Measurements from ENCODE around the gene TTLL11. TPM values are rescaled to one million over a fixed set of nuclear protein-coding genes. Genes with fewer than 3 reads are reported as not detected.

The TTLL11 gene
- polyA plus RNA-seq, 1 donor from 2014 or later = 8.0 TPM

- no peak overlapping the region for H3K27ac ChIP-seq (ENCODE audit: low read length)
- no peak overlapping the region for H3K4me3 ChIP-seq (ENCODE audit: low read length)
- no peaks in the 10 kb centered on the region for H3K27me3 ChIP-seq (ENCODE audit: insufficient read depth, low read depth, low read length)
- no peaks in the 10 kb centered on the region for H3K36me3 ChIP-seq (ENCODE audit: insufficient read depth, low read length)
- no peak overlapping the region for H2AFZ ChIP-seq (ENCODE audit: low read depth, low read length)
- no peaks in the 10 kb centered on the region for H4K20me1 ChIP-seq (ENCODE audit: insufficient read depth)
- H3K9ac ChIP-seq (ENCODE audit: low read length) = no peak overlapping the region
- no peaks in the 10 kb centered on the region for H3K9me2 ChIP-seq (ENCODE audit: insufficient read depth, low read length)
- H3K4me2 ChIP-seq (ENCODE audit: low read length) = no peak overlapping the region
- H3F3A ChIP-seq (ENCODE audit: insufficient read depth, low read length, poor library complexity, severe bottlenecking) = no peaks in the 10 kb centered on the region
- TF ChIP-seq CTCF (IDR thresholded peaks at IDR 0.05; ENCODE audit: poor library complexity, severe bottlenecking) (no peak), EZH2 (IDR thresholded peaks at IDR 0.05; ENCODE audit: borderline replicate concordance, insufficient read depth, low read length, poor library complexity, severe bottlenecking) (no peak), SMC3 (conservative IDR thresholded peaks at IDR 0.05; ENCODE audit: poor library complexity) (no peak), EP300 (conservative IDR thresholded peaks at IDR 0.05; ENCODE audit: poor library complexity, severe bottlenecking) (no peak), RAD21 (conservative IDR thresholded peaks at IDR 0.05) (no peak), MXI1 (conservative IDR thresholded peaks at IDR 0.05; ENCODE audit: poor library complexity, severe bottlenecking) (no peak), POLR2AphosphoS5 (IDR thresholded peaks at IDR 0.05) (no peak), REST (IDR thresholded peaks at IDR 0.05; ENCODE audit: borderline replicate concordance) (no peak), TAF1 (IDR thresholded peaks at IDR 0.05; ENCODE audit: low read depth) (no peak)
- no peaks in the 10 kb centered on the region for H3K9me3 ChIP-seq (ENCODE audit: low read length)
- no peaks in the 10 kb centered on the region for H3K79me2 ChIP-seq (replicated peaks; ENCODE audit: insufficient read depth, low read length)
Observed at GRCh38 chr9:121995997-121996396, 97.1 kb downstream of the TTLL11 start.

GRCh38 chr9:121992571-121993212 lies 100.4 kb downstream of the TTLL11 start:
- Histone ChIP-seq H3F3A (ENCODE audit: insufficient read depth, low read length, poor library complexity, severe bottlenecking) (no peaks in the 10 kb centered on the region), H3K27ac (ENCODE audit: low read length) (no peak overlapping the region), H3K79me2 (replicated peaks; ENCODE audit: insufficient read depth, low read length) (no peaks in the 10 kb centered on the region), H3K27me3 (ENCODE audit: insufficient read depth, low read depth, low read length) (no peaks in the 10 kb centered on the region), H3K4me2 (ENCODE audit: low read length) (no peak overlapping the region), H3K9me2 (ENCODE audit: insufficient read depth, low read length) (no peaks in the 10 kb centered on the region), H3K36me3 (ENCODE audit: insufficient read depth, low read length) (no peaks in the 10 kb centered on the region), H4K20me1 (ENCODE audit: insufficient read depth) (no peaks in the 10 kb centered on the region), H2AFZ (ENCODE audit: low read depth, low read length) (no peak overlapping the region), H3K9me3 (ENCODE audit: low read length) (no peaks in the 10 kb centered on the region), H3K4me3 (ENCODE audit: low read length) (no peak overlapping the region), H3K9ac (ENCODE audit: low read length) (no peak overlapping the region)
- TF ChIP-seq SMC3 (conservative IDR thresholded peaks at IDR 0.05; ENCODE audit: poor library complexity) (peak; percentile 96), POLR2AphosphoS5 (IDR thresholded peaks at IDR 0.05) (no peak), CTCF (IDR thresholded peaks at IDR 0.05; ENCODE audit: poor library complexity, severe bottlenecking) (peak; percentile 93), MXI1 (conservative IDR thresholded peaks at IDR 0.05; ENCODE audit: poor library complexity, severe bottlenecking) (no peak), RAD21 (conservative IDR thresholded peaks at IDR 0.05) (peak; percentile 95), EP300 (conservative IDR thresholded peaks at IDR 0.05; ENCODE audit: poor library complexity, severe bottlenecking) (no peak), EZH2 (IDR thresholded peaks at IDR 0.05; ENCODE audit: borderline replicate concordance, insufficient read depth, low read length, poor library complexity, severe bottlenecking) (no peak), REST (IDR thresholded peaks at IDR 0.05; ENCODE audit: borderline replicate concordance) (no peak), TAF1 (IDR thresholded peaks at IDR 0.05; ENCODE audit: low read depth) (no peak)
